ENCODE measurements around the gene VWA7. TPM values are rescaled to one million over a fixed set of nuclear protein-coding genes. Genes with fewer than 3 reads are reported as not detected.

VWA7 gene
- polyA plus RNA-seq, 1 experiment = 0.29 TPM

DNA sequence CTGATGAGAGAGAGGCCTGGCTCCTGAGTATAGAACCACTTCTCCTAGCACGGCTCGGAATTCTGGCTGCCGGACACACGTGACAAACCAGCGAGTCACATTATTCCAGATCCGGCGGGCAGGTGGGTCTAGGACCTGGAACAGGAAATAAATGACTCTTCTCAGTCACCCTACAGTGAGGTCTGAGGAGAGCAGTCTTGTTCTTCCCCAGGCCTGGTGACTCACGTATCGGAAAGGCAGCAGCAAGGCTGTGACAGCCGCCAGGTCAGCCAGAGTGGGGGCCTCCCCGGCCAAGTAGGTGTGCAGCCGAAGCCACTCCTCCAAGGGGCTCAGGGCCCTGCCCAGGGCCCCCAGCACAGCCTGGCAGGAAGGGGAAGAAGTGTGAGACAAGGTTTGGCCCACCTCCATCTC lies 15.6 kb upstream of the VWA7 start:
- Histone ChIP-seq H3K4me3 (ENCODE audit: low read depth, low read length) (no peak overlapping the region), H3K36me3 (ENCODE audit: control insufficient read depth, insufficient read depth, low read length) (peaks cover 4% of the 10 kb centered on the region; the same call in 1 of the 2 replicates), H3K27me3 (ENCODE audit: control insufficient read depth, insufficient read depth, low read length) (no peaks in the 10 kb centered on the region)
- ChIA-PET POLR2A (no interaction called here), CTCF (interaction anchor here (0.7 to 3.2 kb wide), 2 partner anchors 15 to 20 kb away, joined by 3 to 22 read pairs; partner anchors contain the start of gene VWA7)
- TF ChIP-seq, protein P1, sequence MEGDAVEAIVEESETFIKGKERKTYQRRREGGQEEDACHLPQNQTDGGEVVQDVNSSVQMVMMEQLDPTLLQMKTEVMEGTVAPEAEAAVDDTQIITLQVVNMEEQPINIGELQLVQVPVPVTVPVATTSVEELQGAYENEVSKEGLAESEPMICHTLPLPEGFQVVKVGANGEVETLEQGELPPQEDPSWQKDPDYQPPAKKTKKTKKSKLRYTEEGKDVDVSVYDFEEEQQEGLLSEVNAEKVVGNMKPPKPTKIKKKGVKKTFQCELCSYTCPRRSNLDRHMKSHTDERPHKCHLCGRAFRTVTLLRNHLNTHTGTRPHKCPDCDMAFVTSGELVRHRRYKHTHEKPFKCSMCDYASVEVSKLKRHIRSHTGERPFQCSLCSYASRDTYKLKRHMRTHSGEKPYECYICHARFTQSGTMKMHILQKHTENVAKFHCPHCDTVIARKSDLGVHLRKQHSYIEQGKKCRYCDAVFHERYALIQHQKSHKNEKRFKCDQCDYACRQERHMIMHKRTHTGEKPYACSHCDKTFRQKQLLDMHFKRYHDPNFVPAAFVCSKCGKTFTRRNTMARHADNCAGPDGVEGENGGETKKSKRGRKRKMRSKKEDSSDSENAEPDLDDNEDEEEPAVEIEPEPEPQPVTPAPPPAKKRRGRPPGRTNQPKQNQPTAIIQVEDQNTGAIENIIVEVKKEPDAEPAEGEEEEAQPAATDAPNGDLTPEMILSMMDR (IDR thresholded peaks at IDR 0.05; ENCODE audit: insufficient read depth, low read depth, low read length) = no peak
- no peak for DNase-seq (ENCODE audit: low read depth)

DNA sequence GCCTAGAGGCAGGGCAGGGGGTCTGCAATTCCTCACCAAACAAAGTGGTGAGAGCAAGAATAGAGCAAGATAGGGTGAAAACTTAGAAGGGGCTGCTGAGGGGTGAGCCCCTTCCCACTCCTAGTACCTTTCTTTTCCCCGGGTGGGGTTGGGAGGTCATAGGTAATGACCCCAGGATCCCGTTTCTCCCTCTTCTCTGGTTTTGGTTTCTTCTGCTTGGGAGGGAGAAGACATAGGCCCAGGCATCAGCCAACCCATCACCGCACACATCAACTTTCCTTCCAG lies 14.9 kb upstream of the VWA7 start:
- CTCF ChIA-PET = interaction anchor here (0.7 to 3.2 kb wide), 7 partner anchors 11 to 22 kb away, joined by 3 to 22 read pairs (median 4); partner anchors contain the start of genes LSM2 and VWA7
- TF ChIP-seq, protein P1 (IDR thresholded peaks at IDR 0.05; ENCODE audit: insufficient read depth, low read depth, low read length) = no peak
- no peak overlapping the region for H3K4me3 ChIP-seq (ENCODE audit: low read depth, low read length)
- POLR2A ChIA-PET = no interaction called here
- DNase-seq (ENCODE audit: low read depth) = no peak
- peaks cover 4% of the 10 kb centered on the region for H3K36me3 ChIP-seq (ENCODE audit: control insufficient read depth, insufficient read depth, low read length)
- no peaks in the 10 kb centered on the region for H3K27me3 ChIP-seq (ENCODE audit: control insufficient read depth, insufficient read depth, low read length)

DNA sequence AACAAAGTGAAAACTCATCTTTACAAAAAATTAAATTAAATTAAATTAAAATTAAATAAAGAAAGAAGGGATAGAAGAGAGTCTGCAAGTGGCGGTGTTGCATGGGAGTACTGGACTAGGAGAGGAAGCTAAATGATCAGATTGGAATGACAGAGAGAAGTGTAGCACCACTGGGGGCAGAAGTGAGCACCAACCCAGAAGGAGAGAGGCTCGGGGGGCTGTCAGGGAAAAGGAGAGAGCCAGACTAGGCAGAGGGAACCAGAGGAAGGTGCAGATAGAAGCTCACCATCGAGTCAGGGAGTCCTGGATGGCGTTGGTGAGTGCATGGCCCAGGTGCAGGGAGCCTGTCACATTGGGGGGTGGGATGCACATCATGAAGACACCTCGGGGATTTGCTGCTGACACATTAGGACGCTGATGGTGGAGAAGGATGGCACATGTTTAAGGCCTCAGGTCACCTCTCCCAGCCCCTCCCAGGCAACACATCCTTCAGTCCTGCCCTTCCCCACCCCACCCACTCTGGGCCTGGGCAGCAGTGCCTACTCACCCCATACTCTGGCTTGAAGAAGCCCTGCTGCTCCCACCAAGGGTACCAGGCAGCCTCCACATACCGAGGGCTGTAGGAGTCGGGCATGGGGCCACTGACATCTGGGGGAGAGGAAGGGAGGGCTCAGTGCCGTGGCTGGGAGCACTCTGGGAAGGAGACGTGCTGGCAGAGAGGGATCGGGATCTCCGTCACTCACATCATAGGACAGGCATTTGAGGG lies 14.4 kb upstream of the VWA7 start:
- ChIA-PET CTCF (interaction anchor here (0.5 to 3.2 kb wide), 19 partner anchors 8 to 405 kb away, joined by 3 to 22 read pairs (median 4); partner anchors contain the start of genes HSPA1B, LSM2, LY6G5C and VWA7), POLR2A (no interaction called here)
- peaks cover 4% of the 10 kb centered on the region for H3K36me3 ChIP-seq (ENCODE audit: control insufficient read depth, insufficient read depth, low read length)
- no peaks in the 10 kb centered on the region for H3K27me3 ChIP-seq (ENCODE audit: control insufficient read depth, insufficient read depth, low read length)
- no peak for DNase-seq (ENCODE audit: low read depth)
- H3K4me3 ChIP-seq (ENCODE audit: low read depth, low read length) = no peak overlapping the region
- TF ChIP-seq, protein P1 (IDR thresholded peaks at IDR 0.05; ENCODE audit: insufficient read depth, low read depth, low read length) = peak; percentile 74

DNA sequence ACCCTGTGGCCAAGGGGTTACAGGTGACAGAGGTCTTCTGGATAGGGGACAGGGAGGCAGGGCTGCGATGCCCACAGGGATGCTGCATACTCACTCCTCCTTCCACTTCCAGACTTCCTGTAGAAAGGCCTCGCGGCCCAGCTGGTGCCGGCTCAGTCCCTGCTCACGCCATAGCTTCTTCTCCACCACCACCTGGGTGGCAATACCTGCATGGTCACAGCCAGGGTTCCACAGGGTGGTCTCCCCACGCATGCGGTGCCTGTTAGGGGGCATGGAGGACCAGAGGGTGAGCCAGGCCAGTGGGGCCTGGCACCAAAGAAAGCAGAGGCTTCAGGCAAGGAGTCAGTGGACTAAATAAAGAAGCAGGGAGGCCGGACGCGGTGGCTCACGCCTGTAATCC lies 8.3 kb upstream of the VWA7 start:
- no peak for DNase-seq (ENCODE audit: low read depth)
- Histone ChIP-seq H3K27me3 (ENCODE audit: control insufficient read depth, insufficient read depth, low read length) (no peaks in the 10 kb centered on the region), H3K36me3 (ENCODE audit: control insufficient read depth, insufficient read depth, low read length) (peaks cover 38% of the 10 kb centered on the region), H3K4me3 (ENCODE audit: low read depth, low read length) (no peak overlapping the region)
- POLR2A ChIA-PET = no interaction called here
- TF ChIP-seq, protein P1 (IDR thresholded peaks at IDR 0.05; ENCODE audit: insufficient read depth, low read depth, low read length) = no peak
- CTCF ChIA-PET = interaction anchor here (1.5 to 2.1 kb wide), 3 partner anchors 8 to 16 kb away, joined by 5 read pairs; partner anchors contain the start of genes VARS1 and VWA7

DNA sequence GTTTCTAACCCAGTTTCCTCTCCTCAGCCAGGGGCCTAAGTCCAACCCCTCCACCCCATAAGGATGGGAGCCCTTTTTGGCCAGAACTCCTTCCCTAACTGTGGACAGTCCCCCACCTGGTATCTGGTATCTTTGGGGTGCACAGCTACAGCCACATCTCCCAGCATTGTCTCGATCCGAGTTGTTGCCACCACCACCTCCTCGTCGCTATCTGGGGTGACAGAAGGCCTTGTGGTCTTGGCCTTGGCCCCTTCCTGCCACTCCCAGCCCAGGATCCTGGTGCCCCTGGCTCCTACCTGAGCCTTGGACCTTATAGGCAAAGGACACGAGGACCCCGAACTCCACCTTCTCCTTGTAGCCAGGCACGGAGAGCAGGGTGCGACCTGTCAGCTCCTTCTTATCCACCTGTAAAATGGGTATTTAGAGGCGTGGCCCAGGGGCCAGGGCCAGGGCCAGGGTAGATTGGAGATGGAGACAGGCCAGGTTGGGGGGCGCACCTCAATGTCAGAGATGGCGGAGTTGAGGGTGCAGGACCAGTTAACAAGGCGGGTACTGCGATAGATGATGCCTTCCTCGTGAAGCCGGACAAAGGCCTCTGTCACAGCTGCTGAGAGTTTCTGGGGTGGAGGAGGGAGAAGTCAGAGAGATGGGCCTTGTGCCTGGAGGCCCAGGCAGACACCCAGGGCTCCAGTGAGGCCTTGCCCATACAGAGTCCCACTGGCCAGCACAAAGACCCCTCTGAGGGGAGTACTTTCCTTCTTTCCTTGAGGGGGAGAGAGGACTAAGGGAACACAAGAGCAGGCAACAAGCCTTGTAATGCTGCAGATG lies 7.2 kb upstream of the VWA7 start:
- no peak for DNase-seq (ENCODE audit: low read depth)

More for the DNA sequence above, 7.2 kb upstream of the VWA7 start:
- H3K36me3 ChIP-seq (ENCODE audit: control insufficient read depth, insufficient read depth, low read length) = peaks cover 41% of the 10 kb centered on the region
- ChIA-PET POLR2A (no interaction called here), CTCF (interaction anchor here (1.6 to 2.1 kb wide), 2 partner anchors 12 to 14 kb away, joined by 5 read pairs; partner anchors contain the start of gene VARS1)
- H3K4me3 ChIP-seq (ENCODE audit: low read depth, low read length) = no peak overlapping the region
- TF ChIP-seq, protein P1 (IDR thresholded peaks at IDR 0.05; ENCODE audit: insufficient read depth, low read depth, low read length) = no peak
- H3K27me3 ChIP-seq (ENCODE audit: control insufficient read depth, insufficient read depth, low read length) = no peaks in the 10 kb centered on the region

All from BJ (cell line).